RKO (cell line): ENCODE data around the gene ELFN2.

ENCODE experiments used
- DNase-seq: peaks from one replicate; pipeline ENCODE4 v3.0.0-alpha.2; 2016; ENCODE audit warnings: low spot score

The ELFN2 gene

DNA sequence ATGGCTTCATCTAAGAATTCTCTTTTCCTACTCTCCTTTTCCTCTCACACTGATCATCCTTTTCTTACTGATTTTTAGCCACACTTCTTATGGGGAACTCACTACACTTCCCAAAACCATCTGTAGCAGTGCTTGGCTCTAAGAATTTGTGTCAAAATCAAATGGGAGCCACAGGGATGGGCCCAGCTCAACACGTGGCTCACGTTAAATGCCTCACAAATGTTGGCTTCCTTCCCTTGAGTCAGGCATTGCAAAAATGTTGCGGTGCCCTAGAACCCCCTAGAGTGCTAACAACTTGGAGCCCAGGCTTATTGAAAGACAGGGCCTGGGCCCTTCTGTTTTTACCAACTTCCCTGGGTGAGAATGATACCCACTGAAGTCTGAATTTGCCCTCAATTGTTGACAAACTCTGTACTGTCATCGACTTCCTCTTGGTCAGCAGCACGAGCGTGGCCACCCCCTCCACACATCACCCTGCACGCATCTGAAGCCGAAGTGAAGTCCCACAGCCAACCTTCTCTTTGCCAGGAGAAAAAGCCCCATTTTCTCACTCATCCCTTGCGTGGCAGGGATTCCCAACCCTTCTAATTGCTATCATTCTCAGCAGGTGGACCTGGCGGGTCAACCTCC is 69.7 kb downstream of the ELFN2 start:
- no peak for DNase-seq

DNA sequence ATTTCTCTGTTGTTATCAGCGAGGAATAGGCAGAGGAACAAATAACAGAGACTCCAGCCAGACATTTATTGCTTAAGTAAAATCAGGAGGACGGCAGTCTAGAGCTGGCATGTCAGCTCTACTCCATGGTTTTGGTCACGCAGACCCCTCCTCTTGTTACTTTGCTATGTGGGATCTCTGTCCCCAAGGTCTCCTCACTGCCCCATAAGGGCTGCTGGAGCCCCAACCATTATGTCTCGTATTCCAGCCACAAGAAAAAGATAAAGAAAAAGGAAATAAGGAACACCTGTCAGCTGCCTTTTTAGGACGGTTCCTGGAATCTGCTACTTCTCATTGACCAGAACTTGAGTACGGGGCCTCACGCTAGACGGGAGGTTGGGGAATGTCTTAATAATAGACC is 70.4 kb downstream of the ELFN2 start:
- no peak for DNase-seq

DNA sequence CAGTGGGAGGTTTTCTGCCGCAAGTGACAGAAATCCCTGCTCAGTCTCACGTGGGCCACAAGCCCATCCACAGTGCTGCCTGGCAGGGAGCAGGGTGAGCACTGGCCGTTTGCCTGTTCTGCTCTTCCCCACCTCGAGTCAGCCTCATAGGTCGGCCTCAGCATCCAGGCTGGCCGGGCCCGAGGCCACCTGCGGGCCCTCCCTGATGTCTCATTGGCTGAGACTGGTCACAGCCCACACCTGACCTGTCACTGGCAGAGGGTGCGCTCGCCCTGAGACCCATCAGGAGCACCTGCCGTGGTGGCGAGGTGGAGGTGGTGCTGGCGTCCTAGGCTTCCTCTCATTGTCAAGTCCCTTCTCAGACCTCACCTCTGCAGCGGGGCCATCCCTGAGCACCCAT is 72.1 kb downstream of the ELFN2 start:
- no peak for DNase-seq

DNA sequence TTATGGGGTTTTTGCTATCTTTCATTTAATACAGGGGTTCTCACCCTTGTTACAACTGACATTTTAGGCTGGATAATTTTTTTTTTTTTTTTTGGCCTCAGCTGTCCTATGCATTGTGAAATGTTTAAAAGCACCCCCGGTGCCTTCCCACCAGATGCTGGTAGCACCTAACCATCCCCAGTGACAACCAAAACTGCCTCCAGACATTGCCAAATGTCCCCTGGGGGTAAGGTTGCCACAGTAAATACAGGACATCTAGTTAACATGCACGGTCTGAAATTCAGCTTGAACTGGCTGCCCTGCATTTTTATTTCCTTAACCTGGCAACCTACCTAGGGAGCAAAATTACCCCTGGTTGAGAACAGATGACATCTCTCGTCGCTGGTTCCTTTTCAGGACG is 72.6 kb downstream of the ELFN2 start:
- DNase-seq: no peak

GRCh38 chr22:37354261-37354660 is 73.0 kb downstream of the ELFN2 start:
- no peak for DNase-seq

DNA sequence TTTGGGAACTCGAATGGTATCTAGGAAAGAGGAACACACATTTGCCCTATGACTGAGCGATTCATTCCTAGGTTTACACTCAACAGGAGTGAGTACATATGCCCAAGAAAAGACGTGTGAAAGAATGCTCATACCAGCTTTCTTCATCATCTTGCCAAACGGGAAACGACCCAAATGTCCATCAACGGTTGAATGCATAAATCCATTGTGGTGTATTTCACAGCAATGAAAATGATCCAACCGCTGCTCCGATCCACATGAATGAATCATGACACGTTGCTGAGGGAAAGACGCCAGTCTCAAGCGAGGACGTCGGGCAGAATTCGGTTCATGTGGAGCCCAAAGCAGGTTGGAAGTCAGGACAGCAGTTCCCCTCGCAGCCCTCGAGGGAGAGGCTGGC is 73.4 kb downstream of the ELFN2 start:
- DNase-seq: no peak

GRCh38 chr22:37352481-37352880 is 74.8 kb downstream of the ELFN2 start:
- DNase-seq: no peak

DNA sequence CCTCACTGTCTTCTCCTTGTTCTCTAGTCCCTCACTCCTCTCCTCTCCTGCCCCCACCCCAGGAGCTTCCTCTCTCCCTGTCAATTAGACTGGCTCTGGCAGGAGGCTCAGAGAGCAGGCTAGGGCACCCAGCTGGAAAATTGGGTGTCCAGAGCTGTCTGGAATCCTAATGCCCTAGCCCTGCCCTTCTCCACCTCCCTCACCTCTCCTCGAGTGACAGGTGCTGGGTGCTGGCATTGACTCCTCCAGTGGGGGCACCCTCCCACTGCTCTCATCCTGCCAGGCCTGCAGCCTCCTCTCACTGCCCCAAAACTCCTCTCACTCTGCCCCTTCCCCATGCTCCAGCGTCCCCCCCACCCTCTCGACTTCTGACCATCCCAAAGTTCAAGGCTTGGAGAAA is 76.0 kb downstream of the ELFN2 start:
- DNase-seq: no peak

GRCh38 chr22:37349043-37349814 is 78.0 kb downstream of the ELFN2 start:
- DNase-seq: no peak

DNA sequence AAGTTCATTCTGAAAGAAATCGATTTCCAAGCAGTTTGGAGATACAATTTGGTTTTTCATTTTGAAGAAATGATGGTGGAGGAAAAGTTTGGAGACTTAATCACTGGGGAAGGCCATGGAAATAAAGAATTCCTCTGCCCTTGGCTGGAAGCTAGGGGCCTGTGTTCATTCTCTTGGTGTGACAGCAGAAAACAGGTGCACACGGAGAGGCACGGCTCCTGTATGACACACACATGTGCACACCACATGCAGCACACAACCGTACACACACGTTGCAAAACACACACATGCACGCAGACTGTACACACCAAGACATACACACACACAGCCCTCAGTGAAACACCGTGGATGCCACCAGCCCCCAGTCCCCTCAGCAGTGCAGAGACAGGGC is 80.8 kb downstream of the ELFN2 start:
- DNase-seq: no peak

- DNase-seq: no peak
These were observed 81.3 kb downstream of the ELFN2 start for GRCh38 chr22:37345863-37346504.

GRCh38 chr22:37344735-37345449 is 82.4 kb downstream of the ELFN2 start:
- DNase-seq: no peak

GRCh38 chr22:37343863-37344734 is 83.2 kb downstream of the ELFN2 start:
- DNase-seq: no peak

DNA sequence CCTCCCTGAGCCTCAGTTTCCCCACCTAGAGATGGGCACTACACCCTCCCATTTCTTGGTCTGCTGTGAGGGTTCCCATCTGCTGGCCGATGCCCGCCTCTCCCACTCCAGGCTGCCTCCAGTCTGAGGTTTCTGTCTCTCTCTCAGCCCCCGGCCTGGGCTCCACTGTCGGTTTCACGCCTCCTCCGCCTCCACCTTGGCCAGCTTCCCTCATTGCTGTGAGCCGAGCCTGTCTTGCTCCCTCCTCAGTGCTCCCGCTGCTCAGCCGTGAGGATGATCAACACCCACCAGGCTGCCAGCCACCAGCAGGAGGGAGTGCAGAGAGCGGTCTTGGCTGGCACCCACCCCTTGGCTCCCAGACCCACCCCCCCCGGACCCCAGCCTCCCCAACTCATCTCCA is 83.9 kb downstream of the ELFN2 start:
- no peak for DNase-seq

- DNase-seq: no peak
These were observed 85.2 kb downstream of the ELFN2 start for GRCh38 chr22:37342065-37342464.

- no peak for DNase-seq
These were observed 86.7 kb downstream of the ELFN2 start for GRCh38 chr22:37340331-37341262.

DNA sequence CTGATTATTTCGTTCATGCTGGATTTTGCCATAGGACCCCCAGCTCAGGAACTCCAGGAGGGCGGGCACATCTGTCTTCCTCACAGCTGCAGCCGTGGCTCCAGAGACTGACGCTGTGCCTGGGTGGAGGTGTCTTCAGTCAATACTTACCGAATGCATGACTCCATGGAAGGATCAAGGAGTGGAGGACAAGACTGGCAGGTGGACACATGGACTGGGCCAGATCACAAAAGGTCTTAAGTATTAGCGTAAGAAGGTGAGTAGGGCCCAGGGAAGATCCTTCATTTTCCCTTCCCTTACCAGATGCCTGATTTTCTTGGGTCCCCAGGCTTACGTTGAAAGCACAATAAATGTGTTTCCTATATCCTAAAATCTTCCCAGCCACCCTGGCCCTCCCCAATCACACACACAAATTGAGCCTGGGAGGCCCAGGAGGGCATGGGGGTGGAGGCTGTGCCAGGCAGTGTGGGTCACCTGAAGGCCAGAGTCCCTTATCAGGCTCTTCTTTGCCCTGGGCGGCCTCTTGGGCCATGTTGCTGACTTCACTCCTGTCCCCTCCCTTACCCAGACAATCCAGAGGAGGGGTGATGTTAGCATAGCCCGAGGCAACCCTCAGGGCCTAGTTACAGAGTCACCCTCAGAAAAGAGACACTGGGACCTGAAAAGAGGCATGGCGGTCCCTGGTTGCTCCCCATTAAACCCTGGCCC is 88.6 kb downstream of the ELFN2 start:
- DNase-seq: no peak

DNA sequence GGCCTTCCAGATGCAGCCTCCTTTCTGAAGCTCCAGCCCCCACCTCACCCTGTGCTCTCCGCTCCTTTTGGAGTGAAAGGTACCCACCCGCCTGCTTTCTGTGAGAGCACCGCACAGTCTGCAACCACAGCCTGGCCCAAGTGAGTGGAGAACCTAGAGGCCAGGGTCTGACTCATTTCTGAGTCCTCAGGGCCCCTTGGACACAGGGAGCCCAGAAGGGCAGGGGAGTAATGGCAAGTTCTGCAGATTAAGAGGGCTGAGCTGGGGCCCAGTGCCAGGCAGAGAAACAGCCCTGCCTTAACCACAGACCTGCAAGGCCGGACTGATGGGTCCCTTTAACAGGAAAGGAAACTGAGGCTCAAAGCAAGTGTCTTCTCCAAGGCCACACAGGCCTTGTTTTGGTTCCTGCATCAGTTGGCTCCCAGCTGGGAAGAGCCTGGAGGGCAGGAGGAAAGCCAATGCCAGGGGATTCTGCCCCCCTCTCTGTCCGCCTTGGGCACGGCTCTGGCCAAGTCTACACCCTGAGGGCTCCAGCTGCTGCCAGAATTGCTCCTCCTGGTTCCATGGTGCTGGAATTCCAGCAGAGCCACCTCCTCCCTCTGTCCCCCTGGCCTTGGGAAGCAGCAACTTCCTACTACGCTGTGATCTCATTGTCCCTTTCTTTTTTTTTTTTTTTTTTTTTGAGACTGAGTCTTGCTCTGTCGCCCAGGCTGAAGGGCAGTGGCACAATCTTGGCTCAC is 89.9 kb downstream of the ELFN2 start:
- no peak for DNase-seq

GRCh38 chr22:37336579-37336978 is 90.7 kb downstream of the ELFN2 start:
- DNase-seq: no peak
